ENCODE measurements around the gene TUBD1. TPM values are rescaled to one million over a fixed set of nuclear protein-coding genes. Genes with fewer than 3 reads are reported as not detected.
A peak's percentile ranks its signal among the peaks of the same experiment; 100 is the strongest.
"Not testable (repeated sequence)": the region's sequence is repeated elsewhere in the genome, so short reads cannot be mapped to it uniquely, and the experiment has no call there.

The TUBD1 gene
- total RNA-seq, 1 donor from 2014 or later: 0.64 TPM

GRCh38 chr17:59845595-59846393 is 46.9 kb downstream of the TUBD1 start:
- peaks cover 0 to 8% of the 10 kb centered on the region in 2 donors for H3K36me3 ChIP-seq
- peak overlapping the region in 1 of 2 donors; percentile 25 for H3K4me3 ChIP-seq
- peaks cover 0 to 30% of the 10 kb centered on the region in 2 donors for H3K4me1 ChIP-seq
- no peak for DNase-seq (ENCODE audit: low spot score in 2 of 2)
- intact Hi-C loops (cut with DNase I): no loop called here
- peak overlapping the region; percentile 66 to 91 for H3K27ac ChIP-seq
- no peaks in the 10 kb centered on the region for H3K9me3 ChIP-seq
- TF ChIP-seq, protein P1, sequence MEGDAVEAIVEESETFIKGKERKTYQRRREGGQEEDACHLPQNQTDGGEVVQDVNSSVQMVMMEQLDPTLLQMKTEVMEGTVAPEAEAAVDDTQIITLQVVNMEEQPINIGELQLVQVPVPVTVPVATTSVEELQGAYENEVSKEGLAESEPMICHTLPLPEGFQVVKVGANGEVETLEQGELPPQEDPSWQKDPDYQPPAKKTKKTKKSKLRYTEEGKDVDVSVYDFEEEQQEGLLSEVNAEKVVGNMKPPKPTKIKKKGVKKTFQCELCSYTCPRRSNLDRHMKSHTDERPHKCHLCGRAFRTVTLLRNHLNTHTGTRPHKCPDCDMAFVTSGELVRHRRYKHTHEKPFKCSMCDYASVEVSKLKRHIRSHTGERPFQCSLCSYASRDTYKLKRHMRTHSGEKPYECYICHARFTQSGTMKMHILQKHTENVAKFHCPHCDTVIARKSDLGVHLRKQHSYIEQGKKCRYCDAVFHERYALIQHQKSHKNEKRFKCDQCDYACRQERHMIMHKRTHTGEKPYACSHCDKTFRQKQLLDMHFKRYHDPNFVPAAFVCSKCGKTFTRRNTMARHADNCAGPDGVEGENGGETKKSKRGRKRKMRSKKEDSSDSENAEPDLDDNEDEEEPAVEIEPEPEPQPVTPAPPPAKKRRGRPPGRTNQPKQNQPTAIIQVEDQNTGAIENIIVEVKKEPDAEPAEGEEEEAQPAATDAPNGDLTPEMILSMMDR (IDR thresholded peaks at IDR 0.05): no peak
- H3K27me3 ChIP-seq: no peaks in the 10 kb centered on the region

DNA sequence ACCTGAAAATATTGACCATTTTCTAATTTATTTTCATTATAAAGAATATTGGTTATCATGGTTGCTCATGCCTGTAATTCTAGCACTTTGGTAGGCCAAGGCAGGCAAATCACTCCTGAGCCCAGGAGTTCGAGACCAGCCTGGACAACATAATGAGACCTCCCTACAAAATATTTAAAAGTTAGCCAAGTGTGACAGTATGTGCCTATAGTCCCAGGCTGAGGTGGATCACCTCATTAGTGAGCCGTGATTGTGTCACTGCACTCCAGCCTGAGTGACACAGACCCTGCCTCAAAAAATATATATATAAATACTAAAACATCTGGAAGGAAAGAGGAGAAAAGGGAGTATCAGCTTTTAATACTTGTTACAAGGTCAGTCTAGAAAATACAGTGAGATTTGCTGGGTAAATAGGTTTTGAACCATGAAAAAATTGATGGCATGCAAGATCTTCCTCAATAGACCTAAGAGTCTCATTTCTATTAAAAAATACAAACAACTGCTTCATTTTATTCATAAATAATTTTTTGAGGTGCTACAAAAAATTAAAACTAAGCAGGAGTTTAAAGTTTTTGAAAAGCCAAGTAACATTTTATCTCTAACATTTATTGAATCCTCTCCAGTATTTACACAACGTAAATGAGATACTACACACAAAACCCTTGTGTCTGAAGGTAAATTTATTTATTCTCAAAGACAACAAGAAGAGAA is 47.7 kb downstream of the TUBD1 start:
- Histone ChIP-seq H3K9me3 (no peaks in the 10 kb centered on the region), H3K4me3 (no peak overlapping the region), H3K27me3 (no peaks in the 10 kb centered on the region), H3K4me1 (peaks cover 2 to 30% of the 10 kb centered on the region in 2 donors), H3K36me3 (peaks cover 6 to 15% of the 10 kb centered on the region in 2 donors), H3K27ac (peak overlapping the region; percentile 66 to 91)
- TF ChIP-seq, protein P1 (IDR thresholded peaks at IDR 0.05): no peak
- DNase-seq (ENCODE audit: low spot score in 2 of 2): no peak
- intact Hi-C loops (cut with DNase I): no loop called here

- Histone ChIP-seq H3K27ac (peak overlapping the region; percentile 86 to 91), H3K4me3 (peak overlapping the region in 1 of 2 donors; percentile 81), H3K27me3 (no peaks in the 10 kb centered on the region), H3K36me3 (peaks cover 10 to 24% of the 10 kb centered on the region in 2 donors), H3K4me1 (peaks cover 4 to 30% of the 10 kb centered on the region in 2 donors), H3K9me3 (no peaks in the 10 kb centered on the region)
- TF ChIP-seq, protein P1 (IDR thresholded peaks at IDR 0.05): no peak
- DNase-seq (ENCODE audit: low spot score in 2 of 2): no peak
- intact Hi-C loops (cut with DNase I): no loop called here
Measured at GRCh38 chr17:59842901-59843652, 49.7 kb downstream of the TUBD1 start.

DNA sequence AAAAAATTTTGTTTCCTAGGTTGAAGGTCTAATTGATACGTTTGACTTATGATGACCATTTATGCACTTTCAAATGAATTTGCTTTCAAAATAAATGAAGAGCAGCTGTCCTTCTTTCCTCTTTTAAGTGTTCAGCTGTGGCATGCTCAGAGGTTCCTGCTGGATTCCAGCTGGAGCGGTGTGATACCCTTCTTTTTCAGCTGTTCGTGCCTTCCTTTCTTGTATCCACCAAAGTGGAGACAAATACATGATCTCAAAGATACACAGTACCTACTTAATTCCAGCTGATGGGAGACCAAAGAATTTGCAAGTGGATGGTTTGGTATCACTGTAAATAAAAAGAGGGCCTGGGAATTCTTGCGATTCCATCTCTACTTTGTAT is 50.9 kb downstream of the TUBD1 start:
- H3K27me3 ChIP-seq; H3K9me3 ChIP-seq; intact Hi-C loops (cut with DNase I); DNase-seq (ENCODE audit: low spot score in 2 of 2): not testable (repeated sequence)
- Histone ChIP-seq H3K27ac (peak overlapping the region; percentile 86 to 91), H3K4me3 (peak overlapping the region; percentile 55 to 81), H3K36me3 (peaks cover 10 to 24% of the 10 kb centered on the region in 2 donors), H3K4me1 (peaks cover 6 to 21% of the 10 kb centered on the region in 2 donors)

GRCh38 chr17:59841091-59841881 is 51.5 kb downstream of the TUBD1 start:
- H3K27me3 ChIP-seq; DNase-seq (ENCODE audit: low spot score in 2 of 2); intact Hi-C loops (cut with DNase I); H3K9me3 ChIP-seq: not testable (repeated sequence)
- H3K4me1 ChIP-seq: peaks cover 8 to 21% of the 10 kb centered on the region in 2 donors
- H3K4me3 ChIP-seq: peak overlapping the region; percentile 55 to 81
- peaks cover 10 to 24% of the 10 kb centered on the region in 2 donors for H3K36me3 ChIP-seq
- peak overlapping the region; percentile 86 to 91 for H3K27ac ChIP-seq
